ENCODE measurements around the gene NCKAP5. TPM values are rescaled to one million over a fixed set of nuclear protein-coding genes. Genes with fewer than 3 reads are reported as not detected.

NCKAP5 gene
- total RNA-seq, 2 donors from 2014 or later: 0.78 to 2.6 TPM

GRCh38 chr2:132969371-132969985, 598.8 kb downstream of the NCKAP5 start:
- Histone ChIP-seq H3K4me1 (no peaks in the 10 kb centered on the region), H3K27me3 (no peaks in the 10 kb centered on the region), H3K9me3 (no peaks in the 10 kb centered on the region), H3K4me3 (no peak overlapping the region), H3K27ac (no peak overlapping the region), H3K36me3 (replicated peaks in 1 of 2; ENCODE audit: insufficient read depth in 1 of 2, low read depth in 2 of 2) (no peaks in the 10 kb centered on the region)
- intact Hi-C loops (cut with DNase I): no loop called here
- WGBS, 2 donors: 79 to 82% methylated on average over 4 of the region's 4 CpGs
- no peak for DNase-seq
- no peak for TF ChIP-seq POLR2A (IDR thresholded peaks at IDR 0.05)
- TF ChIP-seq CTCF (IDR thresholded peaks at IDR 0.05): no peak
- ATAC-seq: no peak

GRCh38 chr2:132965460-132965859, 602.8 kb downstream of the NCKAP5 start:
- no peaks in the 10 kb centered on the region for H3K27me3 ChIP-seq
- H3K4me3 ChIP-seq: no peak overlapping the region
- ATAC-seq: no peak
- no peaks in the 10 kb centered on the region for H3K4me1 ChIP-seq
- H3K27ac ChIP-seq: no peak overlapping the region
- no peaks in the 10 kb centered on the region for H3K36me3 ChIP-seq (replicated peaks in 1 of 2; ENCODE audit: insufficient read depth in 1 of 2, low read depth in 2 of 2)
- TF ChIP-seq POLR2A (IDR thresholded peaks at IDR 0.05) (no peak), CTCF (IDR thresholded peaks at IDR 0.05) (no peak)
- H3K9me3 ChIP-seq: no peaks in the 10 kb centered on the region
- intact Hi-C loops (cut with DNase I): no loop called here
- no peak for DNase-seq

- no peaks in the 10 kb centered on the region for H3K4me1 ChIP-seq
- no peak for ATAC-seq
- TF ChIP-seq POLR2A (IDR thresholded peaks at IDR 0.05) (no peak), CTCF (IDR thresholded peaks at IDR 0.05) (no peak)
- no peak overlapping the region for H3K27ac ChIP-seq
- no peaks in the 10 kb centered on the region for H3K36me3 ChIP-seq (replicated peaks in 1 of 2; ENCODE audit: insufficient read depth in 1 of 2, low read depth in 2 of 2)
- intact Hi-C loops (cut with DNase I): no loop called here
- no peaks in the 10 kb centered on the region for H3K27me3 ChIP-seq
- WGBS, 2 donors: 51 to 52% methylated on average over 2 of the region's 2 CpGs
- H3K4me3 ChIP-seq: no peak overlapping the region
- H3K9me3 ChIP-seq: no peaks in the 10 kb centered on the region
- DNase-seq: no peak
Observed at GRCh38 chr2:132963161-132963560, 605.1 kb downstream of the NCKAP5 start.

GRCh38 chr2:132958887-132959286, 609.4 kb downstream of the NCKAP5 start:
- WGBS, 2 donors: 74 to 77% methylated on average over 2 of the region's 2 CpGs
- no peaks in the 10 kb centered on the region for H3K27me3 ChIP-seq
- DNase-seq (no peak), ATAC-seq (no peak)
- H3K27ac ChIP-seq: no peak overlapping the region
- no peaks in the 10 kb centered on the region for H3K4me1 ChIP-seq
- intact Hi-C loops (cut with DNase I): no loop called here
- no peak overlapping the region for H3K4me3 ChIP-seq
- no peak for TF ChIP-seq CTCF (IDR thresholded peaks at IDR 0.05)
- TF ChIP-seq POLR2A (IDR thresholded peaks at IDR 0.05): no peak
- H3K9me3 ChIP-seq: no peaks in the 10 kb centered on the region
- no peaks in the 10 kb centered on the region for H3K36me3 ChIP-seq (replicated peaks in 1 of 2; ENCODE audit: insufficient read depth in 1 of 2, low read depth in 2 of 2)

GRCh38 chr2:132955871-132956615, 612.2 kb downstream of the NCKAP5 start:
- TF ChIP-seq CTCF (IDR thresholded peaks at IDR 0.05): no peak
- no peak for TF ChIP-seq POLR2A (IDR thresholded peaks at IDR 0.05)
- intact Hi-C loops (cut with DNase I): no loop called here
- WGBS, 2 donors: 86 to 91% methylated on average over 6 of the region's 6 CpGs
- no peaks in the 10 kb centered on the region for H3K27me3 ChIP-seq
- no peak overlapping the region for H3K27ac ChIP-seq
- no peaks in the 10 kb centered on the region for H3K9me3 ChIP-seq
- no peaks in the 10 kb centered on the region for H3K36me3 ChIP-seq (replicated peaks in 1 of 2; ENCODE audit: insufficient read depth in 1 of 2, low read depth in 2 of 2)
- no peak for DNase-seq
- H3K4me3 ChIP-seq: no peak overlapping the region
- ATAC-seq: no peak
- no peaks in the 10 kb centered on the region for H3K4me1 ChIP-seq
